ENCODE measurements around the gene MYBPC2. TPM values are rescaled to one million over a fixed set of nuclear protein-coding genes. Genes with fewer than 3 reads are reported as not detected.
A peak's percentile ranks its signal among the peaks of the same experiment; 100 is the strongest.

Gene MYBPC2
- total and polyA plus RNA-seq, 9 of the 15 experiments (the other 6 are each of a cell fraction or from before 2014, with no cell fraction given): 0.01 to 0.14 (median 0.04) TPM; not detected in 6

DNA sequence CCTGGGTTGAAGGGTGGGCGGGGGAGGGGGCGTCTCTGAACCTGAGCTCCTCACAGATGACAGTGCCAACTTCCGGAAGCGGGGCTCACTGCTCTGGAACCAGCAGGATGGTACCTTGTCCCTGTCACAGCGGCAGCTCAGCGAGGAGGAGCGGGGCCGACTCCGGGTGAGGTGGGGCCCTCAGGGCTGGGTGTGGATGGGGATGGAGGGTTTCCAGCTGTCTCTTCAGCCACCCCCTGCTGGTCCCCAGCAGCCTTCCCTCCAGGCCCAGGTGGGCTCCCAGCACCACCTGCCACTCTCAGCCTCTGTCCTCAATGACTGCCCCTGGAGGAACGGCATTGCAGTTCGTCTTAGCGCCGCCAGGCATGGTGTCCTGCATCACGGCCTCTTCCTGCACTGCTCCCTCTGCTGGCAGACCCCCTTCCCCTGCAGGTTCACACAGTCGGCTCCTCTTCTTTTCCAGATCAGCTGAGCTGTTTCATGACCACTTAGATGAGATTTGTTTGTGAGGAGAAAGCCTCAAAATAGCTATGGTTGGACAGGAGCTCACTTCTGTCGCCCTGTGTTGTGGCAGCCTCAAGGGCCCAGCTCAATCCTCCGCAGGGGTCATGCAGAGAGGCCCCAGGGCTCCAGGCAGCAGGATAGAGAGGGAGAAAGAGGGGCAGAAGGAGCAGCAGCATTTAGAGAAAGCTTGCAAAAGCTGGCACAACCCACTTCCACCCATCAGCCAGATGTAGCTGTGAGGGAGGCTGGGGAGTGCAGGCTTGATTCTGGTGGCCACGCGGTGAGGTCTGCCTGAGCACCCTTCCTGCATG is 46.4 kb downstream of the MYBPC2 start (continued):
- TF ChIP-seq, protein P1, sequence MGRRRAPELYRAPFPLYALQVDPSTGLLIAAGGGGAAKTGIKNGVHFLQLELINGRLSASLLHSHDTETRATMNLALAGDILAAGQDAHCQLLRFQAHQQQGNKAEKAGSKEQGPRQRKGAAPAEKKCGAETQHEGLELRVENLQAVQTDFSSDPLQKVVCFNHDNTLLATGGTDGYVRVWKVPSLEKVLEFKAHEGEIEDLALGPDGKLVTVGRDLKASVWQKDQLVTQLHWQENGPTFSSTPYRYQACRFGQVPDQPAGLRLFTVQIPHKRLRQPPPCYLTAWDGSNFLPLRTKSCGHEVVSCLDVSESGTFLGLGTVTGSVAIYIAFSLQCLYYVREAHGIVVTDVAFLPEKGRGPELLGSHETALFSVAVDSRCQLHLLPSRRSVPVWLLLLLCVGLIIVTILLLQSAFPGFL (CRISPR knock-in tag; IDR thresholded peaks at IDR 0.05): no peak
- TF ChIP-seq, protein P2, sequence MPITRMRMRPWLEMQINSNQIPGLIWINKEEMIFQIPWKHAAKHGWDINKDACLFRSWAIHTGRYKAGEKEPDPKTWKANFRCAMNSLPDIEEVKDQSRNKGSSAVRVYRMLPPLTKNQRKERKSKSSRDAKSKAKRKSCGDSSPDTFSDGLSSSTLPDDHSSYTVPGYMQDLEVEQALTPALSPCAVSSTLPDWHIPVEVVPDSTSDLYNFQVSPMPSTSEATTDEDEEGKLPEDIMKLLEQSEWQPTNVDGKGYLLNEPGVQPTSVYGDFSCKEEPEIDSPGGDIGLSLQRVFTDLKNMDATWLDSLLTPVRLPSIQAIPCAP (CRISPR knock-in tag; IDR thresholded peaks at IDR 0.05; ENCODE audit: borderline replicate concordance): no peak
- TF ChIP-seq ZNF507 (tag; conservative IDR thresholded peaks at IDR 0.05) (no peak), MIER1 (IDR thresholded peaks at IDR 0.05; ENCODE audit: low read depth) (no peak), HSF4 (CRISPR knock-in tag; IDR thresholded peaks at IDR 0.05; ENCODE audit: borderline replicate concordance) (no peak), IRF2 (CRISPR knock-in tag; IDR thresholded peaks at IDR 0.05) (no peak), MED1 (CRISPR knock-in tag; IDR thresholded peaks at IDR 0.05; ENCODE audit: borderline replicate concordance) (0 out of 2 replicates have a peak, but pooled peaks have one; percentile 62), ZFX (CRISPR knock-in tag; IDR thresholded peaks at IDR 0.05) (peak; percentile 17; the same call in 1 of the 2 replicates), NONO (IDR thresholded peaks at IDR 0.05; ENCODE audit: low read depth in 2 of 2, low read length in 1 of 2) (no peak), PCBP1 (IDR thresholded peaks at IDR 0.05; ENCODE audit: low read depth, low read length, poor library complexity, severe bottlenecking) (no peak), ZFP36 (IDR thresholded peaks at IDR 0.05; ENCODE audit: low read depth, low read length, partially characterized antibody) (no peak), ZNF174 (CRISPR knock-in tag; IDR thresholded peaks at IDR 0.05) (no peak), TRIM28 (IDR thresholded peaks at IDR 0.05) (no peak)
- TF ChIP-seq, protein P3, sequence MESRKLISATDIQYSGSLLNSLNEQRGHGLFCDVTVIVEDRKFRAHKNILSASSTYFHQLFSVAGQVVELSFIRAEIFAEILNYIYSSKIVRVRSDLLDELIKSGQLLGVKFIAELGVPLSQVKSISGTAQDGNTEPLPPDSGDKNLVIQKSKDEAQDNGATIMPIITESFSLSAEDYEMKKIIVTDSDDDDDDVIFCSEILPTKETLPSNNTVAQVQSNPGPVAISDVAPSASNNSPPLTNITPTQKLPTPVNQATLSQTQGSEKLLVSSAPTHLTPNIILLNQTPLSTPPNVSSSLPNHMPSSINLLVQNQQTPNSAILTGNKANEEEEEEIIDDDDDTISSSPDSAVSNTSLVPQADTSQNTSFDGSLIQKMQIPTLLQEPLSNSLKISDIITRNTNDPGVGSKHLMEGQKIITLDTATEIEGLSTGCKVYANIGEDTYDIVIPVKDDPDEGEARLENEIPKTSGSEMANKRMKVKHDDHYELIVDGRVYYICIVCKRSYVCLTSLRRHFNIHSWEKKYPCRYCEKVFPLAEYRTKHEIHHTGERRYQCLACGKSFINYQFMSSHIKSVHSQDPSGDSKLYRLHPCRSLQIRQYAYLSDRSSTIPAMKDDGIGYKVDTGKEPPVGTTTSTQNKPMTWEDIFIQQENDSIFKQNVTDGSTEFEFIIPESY (CRISPR knock-in tag; IDR thresholded peaks at IDR 0.05): peak; percentile 79
- TF ChIP-seq, protein P4, sequence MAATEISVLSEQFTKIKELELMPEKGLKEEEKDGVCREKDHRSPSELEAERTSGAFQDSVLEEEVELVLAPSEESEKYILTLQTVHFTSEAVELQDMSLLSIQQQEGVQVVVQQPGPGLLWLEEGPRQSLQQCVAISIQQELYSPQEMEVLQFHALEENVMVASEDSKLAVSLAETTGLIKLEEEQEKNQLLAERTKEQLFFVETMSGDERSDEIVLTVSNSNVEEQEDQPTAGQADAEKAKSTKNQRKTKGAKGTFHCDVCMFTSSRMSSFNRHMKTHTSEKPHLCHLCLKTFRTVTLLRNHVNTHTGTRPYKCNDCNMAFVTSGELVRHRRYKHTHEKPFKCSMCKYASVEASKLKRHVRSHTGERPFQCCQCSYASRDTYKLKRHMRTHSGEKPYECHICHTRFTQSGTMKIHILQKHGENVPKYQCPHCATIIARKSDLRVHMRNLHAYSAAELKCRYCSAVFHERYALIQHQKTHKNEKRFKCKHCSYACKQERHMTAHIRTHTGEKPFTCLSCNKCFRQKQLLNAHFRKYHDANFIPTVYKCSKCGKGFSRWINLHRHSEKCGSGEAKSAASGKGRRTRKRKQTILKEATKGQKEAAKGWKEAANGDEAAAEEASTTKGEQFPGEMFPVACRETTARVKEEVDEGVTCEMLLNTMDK (IDR thresholded peaks at IDR 0.05; ENCODE audit: borderline replicate concordance, insufficient read depth, low read depth, low read length, poor library complexity, severe bottlenecking): peak; percentile 61
- TF ChIP-seq, protein P5, sequence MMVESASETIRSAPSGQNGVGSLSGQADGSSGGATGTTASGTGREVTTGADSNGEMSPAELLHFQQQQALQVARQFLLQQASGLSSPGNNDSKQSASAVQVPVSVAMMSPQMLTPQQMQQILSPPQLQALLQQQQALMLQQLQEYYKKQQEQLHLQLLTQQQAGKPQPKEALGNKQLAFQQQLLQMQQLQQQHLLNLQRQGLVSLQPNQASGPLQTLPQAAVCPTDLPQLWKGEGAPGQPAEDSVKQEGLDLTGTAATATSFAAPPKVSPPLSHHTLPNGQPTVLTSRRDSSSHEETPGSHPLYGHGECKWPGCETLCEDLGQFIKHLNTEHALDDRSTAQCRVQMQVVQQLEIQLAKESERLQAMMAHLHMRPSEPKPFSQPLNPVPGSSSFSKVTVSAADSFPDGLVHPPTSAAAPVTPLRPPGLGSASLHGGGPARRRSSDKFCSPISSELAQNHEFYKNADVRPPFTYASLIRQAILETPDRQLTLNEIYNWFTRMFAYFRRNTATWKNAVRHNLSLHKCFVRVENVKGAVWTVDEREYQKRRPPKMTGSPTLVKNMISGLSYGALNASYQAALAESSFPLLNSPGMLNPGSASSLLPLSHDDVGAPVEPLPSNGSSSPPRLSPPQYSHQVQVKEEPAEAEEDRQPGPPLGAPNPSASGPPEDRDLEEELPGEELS (CRISPR knock-in tag; IDR thresholded peaks at IDR 0.05; ENCODE audit: borderline replicate concordance): no peak
- TF ChIP-seq, protein P6, sequence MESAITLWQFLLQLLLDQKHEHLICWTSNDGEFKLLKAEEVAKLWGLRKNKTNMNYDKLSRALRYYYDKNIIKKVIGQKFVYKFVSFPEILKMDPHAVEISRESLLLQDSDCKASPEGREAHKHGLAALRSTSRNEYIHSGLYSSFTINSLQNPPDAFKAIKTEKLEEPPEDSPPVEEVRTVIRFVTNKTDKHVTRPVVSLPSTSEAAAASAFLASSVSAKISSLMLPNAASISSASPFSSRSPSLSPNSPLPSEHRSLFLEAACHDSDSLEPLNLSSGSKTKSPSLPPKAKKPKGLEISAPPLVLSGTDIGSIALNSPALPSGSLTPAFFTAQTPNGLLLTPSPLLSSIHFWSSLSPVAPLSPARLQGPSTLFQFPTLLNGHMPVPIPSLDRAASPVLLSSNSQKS (CRISPR knock-in tag; IDR thresholded peaks at IDR 0.05): no peak

All from K562 (cell line).